ENCODE measurements around the gene VSIR. TPM values are rescaled to one million over a fixed set of nuclear protein-coding genes. Genes with fewer than 3 reads are reported as not detected.
A peak's percentile ranks its signal among the peaks of the same experiment; 100 is the strongest.

VSIR gene
- total and polyA plus RNA-seq, 3 experiments from 2014 or later: 59.6 to 349 (median 61.4) TPM

- H3K4me3 Mint-ChIP-seq: peak overlapping the region; percentile 64 to 88 (median 79)
- H3K27me3 ChIP-seq (ENCODE audit: insufficient read depth, low read length, poor library complexity, severe bottlenecking): no peaks in the 10 kb centered on the region
- peak overlapping the region; percentile 77 for H3K27ac ChIP-seq (ENCODE audit: low read depth, low read length)
- H3K27me3 Mint-ChIP-seq: peaks cover 0 to 2% of the 10 kb centered on the region in 2 donors
- H3K36me3 ChIP-seq (ENCODE audit: insufficient read depth, low read length): no peaks in the 10 kb centered on the region
- peak in 4 of 5 donors; percentile 22 to 57 (median 42) for DNase-seq
- POLR2A ChIA-PET: interaction anchor here (0.7 to 4.3 kb wide), 13 partner anchors 8 to 408 kb away, joined by 3 to 42 read pairs (median 9); partner anchors contain the start of genes PSAP, SLC29A3 and VSIR
- CTCF ChIA-PET: interaction anchor here (0.9 to 12.3 kb wide), 15 partner anchors 10 to 85 kb away, joined by 3 to 152 read pairs (median 8); partner anchors contain the start of gene VSIR
- H3K36me3 Mint-ChIP-seq: no peaks in the 10 kb centered on the region
- no peaks in the 10 kb centered on the region for H3K9me3 ChIP-seq (ENCODE audit: low read length)
- H3K27ac Mint-ChIP-seq: peak overlapping the region; percentile 97 to 99 (median 98)
- peak overlapping the region; percentile 24 for H3K4me3 ChIP-seq (ENCODE audit: low read length)
- H3K9me3 Mint-ChIP-seq: no peaks in the 10 kb centered on the region
- H3K4me1 Mint-ChIP-seq: peaks cover 68 to 94% (median 81%) of the 10 kb centered on the region in 3 donors
- peaks cover 91% of the 10 kb centered on the region for H3K4me1 ChIP-seq (ENCODE audit: insufficient read depth, low read length)
Measured at GRCh38 chr10:71726580-71727104, 46.7 kb downstream of the VSIR start.

- Histone ChIP-seq H3K36me3 (ENCODE audit: insufficient read depth, low read length) (no peaks in the 10 kb centered on the region), H3K27me3 (ENCODE audit: insufficient read depth, low read length, poor library complexity, severe bottlenecking) (no peaks in the 10 kb centered on the region), H3K4me1 (ENCODE audit: insufficient read depth, low read length) (peaks cover 88% of the 10 kb centered on the region), H3K4me3 (ENCODE audit: low read length) (peak overlapping the region; percentile 24), H3K9me3 (ENCODE audit: low read length) (no peaks in the 10 kb centered on the region), H3K27ac (ENCODE audit: low read depth, low read length) (peak overlapping the region; percentile 77)
- Mint-ChIP-seq H3K36me3 (no peaks in the 10 kb centered on the region), H3K27me3 (peaks cover 0 to 2% of the 10 kb centered on the region in 2 donors), H3K9me3 (no peaks in the 10 kb centered on the region), H3K27ac (peak overlapping the region; percentile 97 to 99 (median 98)), H3K4me1 (peaks cover 63 to 92% (median 77%) of the 10 kb centered on the region in 3 donors), H3K4me3 (peak overlapping the region; percentile 58 to 87 (median 79))
- peak in 4 of 5 donors; percentile 38 to 68 (median 50) for DNase-seq
- ChIA-PET CTCF (interaction anchor here (0.9 to 12.3 kb wide), 16 partner anchors 10 to 46 kb away, joined by 3 to 152 read pairs (median 8); partner anchors contain the start of gene VSIR), POLR2A (interaction anchor here (0.7 to 4.3 kb wide), 13 partner anchors 9 to 407 kb away, joined by 3 to 42 read pairs (median 9); partner anchors contain the start of genes SLC29A3 and VSIR)
Measured at GRCh38 chr10:71725998-71726579, 47.2 kb downstream of the VSIR start.

GRCh38 chr10:71725249-71725648, 48.1 kb downstream of the VSIR start:
- Histone ChIP-seq H3K27me3 (ENCODE audit: insufficient read depth, low read length, poor library complexity, severe bottlenecking) (no peaks in the 10 kb centered on the region), H3K4me1 (ENCODE audit: insufficient read depth, low read length) (peaks cover 80% of the 10 kb centered on the region), H3K4me3 (ENCODE audit: low read length) (no peak overlapping the region), H3K36me3 (ENCODE audit: insufficient read depth, low read length) (no peaks in the 10 kb centered on the region), H3K27ac (ENCODE audit: low read depth, low read length) (peak overlapping the region; percentile 77), H3K9me3 (ENCODE audit: low read length) (no peaks in the 10 kb centered on the region)
- no peak overlapping the region for H3K4me3 Mint-ChIP-seq
- peak overlapping the region; percentile 97 to 99 (median 98) for H3K27ac Mint-ChIP-seq
- CTCF ChIA-PET: interaction anchor here (1.1 to 12.3 kb wide), 11 partner anchors 9 to 47 kb away, joined by 3 to 152 read pairs (median 8); partner anchors contain the start of gene VSIR
- POLR2A ChIA-PET: interaction anchor here (1.5 kb wide), 2 partner anchors 10 to 23 kb away, joined by 3 to 4 read pairs; no protein-coding TSS in a partner anchor
- DNase-seq: no peak
- no peaks in the 10 kb centered on the region for H3K9me3 Mint-ChIP-seq
- peaks cover 58 to 92% (median 71%) of the 10 kb centered on the region in 3 donors for H3K4me1 Mint-ChIP-seq
- peaks cover 0 to 2% of the 10 kb centered on the region in 2 donors for H3K27me3 Mint-ChIP-seq
- no peaks in the 10 kb centered on the region for H3K36me3 Mint-ChIP-seq

- CTCF ChIA-PET: interaction anchor here (0.8 to 12.3 kb wide), 9 partner anchors 8 to 48 kb away, joined by 3 to 152 read pairs (median 24); partner anchors contain the start of gene VSIR
- peaks cover 0 to 2% of the 10 kb centered on the region in 2 donors for H3K27me3 Mint-ChIP-seq
- Histone ChIP-seq H3K27me3 (ENCODE audit: insufficient read depth, low read length, poor library complexity, severe bottlenecking) (no peaks in the 10 kb centered on the region), H3K9me3 (ENCODE audit: low read length) (no peaks in the 10 kb centered on the region), H3K4me3 (ENCODE audit: low read length) (no peak overlapping the region), H3K36me3 (ENCODE audit: insufficient read depth, low read length) (no peaks in the 10 kb centered on the region), H3K27ac (ENCODE audit: low read depth, low read length) (no peak overlapping the region), H3K4me1 (ENCODE audit: insufficient read depth, low read length) (peaks cover 75% of the 10 kb centered on the region)
- H3K4me1 Mint-ChIP-seq: peaks cover 55 to 87% (median 65%) of the 10 kb centered on the region in 3 donors
- H3K4me3 Mint-ChIP-seq: no peak overlapping the region
- no peaks in the 10 kb centered on the region for H3K9me3 Mint-ChIP-seq
- DNase-seq: no peak
- no peaks in the 10 kb centered on the region for H3K36me3 Mint-ChIP-seq
- POLR2A ChIA-PET: interaction anchor here (0.5 to 1.0 kb wide), 2 partner anchors 24 to 79 kb away, joined by 3 to 4 read pairs; no protein-coding TSS in a partner anchor
- peak overlapping the region; percentile 65 to 98 (median 82) for H3K27ac Mint-ChIP-seq
Measured at GRCh38 chr10:71724539-71724938, 48.8 kb downstream of the VSIR start.

- no peak overlapping the region for H3K27ac ChIP-seq (ENCODE audit: low read depth, low read length)
- ChIA-PET CTCF (interaction anchor here (1.0 to 12.3 kb wide), 6 partner anchors 15 to 88 kb away, joined by 3 to 152 read pairs (median 4); partner anchors contain the start of gene VSIR), POLR2A (interaction anchor here (1.0 to 1.3 kb wide), 2 partner anchors 9 to 25 kb away, joined by 3 read pairs; no protein-coding TSS in a partner anchor)
- H3K9me3 ChIP-seq (ENCODE audit: low read length): no peaks in the 10 kb centered on the region
- no peaks in the 10 kb centered on the region for H3K36me3 ChIP-seq (ENCODE audit: insufficient read depth, low read length)
- H3K27me3 ChIP-seq (ENCODE audit: insufficient read depth, low read length, poor library complexity, severe bottlenecking): no peaks in the 10 kb centered on the region
- DNase-seq: no peak
- H3K27me3 Mint-ChIP-seq: peaks cover 0 to 2% of the 10 kb centered on the region in 2 donors
- no peaks in the 10 kb centered on the region for H3K9me3 Mint-ChIP-seq
- H3K4me3 Mint-ChIP-seq: no peak overlapping the region
- peak overlapping the region in 4 of 8 donors; percentile 56 to 83 (median 80) for H3K27ac Mint-ChIP-seq
- no peaks in the 10 kb centered on the region for H3K36me3 Mint-ChIP-seq
- peaks cover 45 to 74% (median 53%) of the 10 kb centered on the region in 3 donors for H3K4me1 Mint-ChIP-seq
- H3K4me1 ChIP-seq (ENCODE audit: insufficient read depth, low read length): peaks cover 63% of the 10 kb centered on the region
- no peak overlapping the region for H3K4me3 ChIP-seq (ENCODE audit: low read length)
Measured at GRCh38 chr10:71723311-71723710, 50.0 kb downstream of the VSIR start.

GRCh38 chr10:71722849-71723248, 50.5 kb downstream of the VSIR start:
- Mint-ChIP-seq H3K4me3 (no peak overlapping the region), H3K27ac (peak overlapping the region in 6 of 8 donors; percentile 59 to 96 (median 82)), H3K36me3 (no peaks in the 10 kb centered on the region), H3K27me3 (peaks cover 0 to 2% of the 10 kb centered on the region in 2 donors), H3K4me1 (peaks cover 41 to 70% (median 49%) of the 10 kb centered on the region in 3 donors), H3K9me3 (no peaks in the 10 kb centered on the region)
- Histone ChIP-seq H3K36me3 (ENCODE audit: insufficient read depth, low read length) (no peaks in the 10 kb centered on the region), H3K27ac (ENCODE audit: low read depth, low read length) (no peak overlapping the region), H3K4me1 (ENCODE audit: insufficient read depth, low read length) (peaks cover 58% of the 10 kb centered on the region), H3K27me3 (ENCODE audit: insufficient read depth, low read length, poor library complexity, severe bottlenecking) (no peaks in the 10 kb centered on the region), H3K9me3 (ENCODE audit: low read length) (no peaks in the 10 kb centered on the region), H3K4me3 (ENCODE audit: low read length) (no peak overlapping the region)
- ChIA-PET POLR2A (interaction anchor here (1.3 kb wide), 1 partner anchor 8 kb away, joined by 3 read pairs; no protein-coding TSS in a partner anchor), CTCF (interaction anchor here (1.1 to 12.3 kb wide), 4 partner anchors 15 to 50 kb away, joined by 4 to 152 read pairs (median 63); partner anchors contain the start of gene VSIR)
- no peak for DNase-seq

- peak overlapping the region in 3 of 8 donors; percentile 59 to 79 (median 71) for H3K27ac Mint-ChIP-seq
- Histone ChIP-seq H3K9me3 (ENCODE audit: low read length) (no peaks in the 10 kb centered on the region), H3K4me1 (ENCODE audit: insufficient read depth, low read length) (peaks cover 55% of the 10 kb centered on the region), H3K4me3 (ENCODE audit: low read length) (no peak overlapping the region), H3K27me3 (ENCODE audit: insufficient read depth, low read length, poor library complexity, severe bottlenecking) (no peaks in the 10 kb centered on the region), H3K27ac (ENCODE audit: low read depth, low read length) (no peak overlapping the region), H3K36me3 (ENCODE audit: insufficient read depth, low read length) (no peaks in the 10 kb centered on the region)
- no peak for DNase-seq
- no peak overlapping the region for H3K4me3 Mint-ChIP-seq
- CTCF ChIA-PET: interaction anchor here (0.9 kb wide), 1 partner anchor 13 kb away, joined by 4 read pairs; no protein-coding TSS in a partner anchor
- peaks cover 32 to 68% (median 40%) of the 10 kb centered on the region in 3 donors for H3K4me1 Mint-ChIP-seq
- POLR2A ChIA-PET: interaction anchor here (0.6 to 1.0 kb wide), 2 partner anchors 17 to 44 kb away, joined by 4 read pairs; no protein-coding TSS in a partner anchor
- H3K36me3 Mint-ChIP-seq: no peaks in the 10 kb centered on the region
- H3K27me3 Mint-ChIP-seq: no peaks in the 10 kb centered on the region
- no peaks in the 10 kb centered on the region for H3K9me3 Mint-ChIP-seq
Measured at GRCh38 chr10:71721313-71721712, 52.0 kb downstream of the VSIR start.

All from CD8-positive, alpha-beta memory T cell (primary cell).